Activated naive CD4-positive, alpha-beta T cell treated with anti-CD3 and anti-CD28 coated beads, Interleukin-2, amount 10 ng/mL, durations not matched to agents 7 days and 5 days (primary cell): Measurements from ENCODE around the gene NPDC1.

ENCODE experiments used
- CTCF ChIA-PET: fragments of 350-600 bp; sonication (Branson Sonifier 250); formaldehyde crosslinking; loops from one replicate; lab custom pipeline; 2021; ENCODE audit warnings: antibody characterized with exemption; lab: Charles Lee
- DNase-seq: peaks from one replicate; pipeline ENCODE4 v3.0.0-alpha.2; 2020
- H3K27ac Mint-ChIP-seq: one replicate; pipeline ENCODE4 v1.8.0; 2021; ENCODE audit warnings: mild to moderate bottlenecking, moderate library complexity, mixed read lengths
- H3K27me3 Mint-ChIP-seq: one replicate; pipeline ENCODE4 v1.8.0; 2021; ENCODE audit warnings: mild to moderate bottlenecking, mixed read lengths
- H3K36me3 Mint-ChIP-seq: one replicate; pipeline ENCODE4 v1.8.0; 2021; ENCODE audit warnings: mixed read lengths
- H3K4me1 Mint-ChIP-seq: one replicate; pipeline ENCODE4 v1.8.0; 2021; ENCODE audit warnings: mixed read lengths
- H3K4me3 Mint-ChIP-seq: one replicate; pipeline ENCODE4 v1.8.0; 2021; ENCODE audit warnings: mild to moderate bottlenecking, moderate library complexity, mixed read lengths
- H3K9me3 Mint-ChIP-seq: one replicate; pipeline ENCODE4 v1.8.0; 2021; ENCODE audit warnings: mixed read lengths

NPDC1 gene

DNA sequence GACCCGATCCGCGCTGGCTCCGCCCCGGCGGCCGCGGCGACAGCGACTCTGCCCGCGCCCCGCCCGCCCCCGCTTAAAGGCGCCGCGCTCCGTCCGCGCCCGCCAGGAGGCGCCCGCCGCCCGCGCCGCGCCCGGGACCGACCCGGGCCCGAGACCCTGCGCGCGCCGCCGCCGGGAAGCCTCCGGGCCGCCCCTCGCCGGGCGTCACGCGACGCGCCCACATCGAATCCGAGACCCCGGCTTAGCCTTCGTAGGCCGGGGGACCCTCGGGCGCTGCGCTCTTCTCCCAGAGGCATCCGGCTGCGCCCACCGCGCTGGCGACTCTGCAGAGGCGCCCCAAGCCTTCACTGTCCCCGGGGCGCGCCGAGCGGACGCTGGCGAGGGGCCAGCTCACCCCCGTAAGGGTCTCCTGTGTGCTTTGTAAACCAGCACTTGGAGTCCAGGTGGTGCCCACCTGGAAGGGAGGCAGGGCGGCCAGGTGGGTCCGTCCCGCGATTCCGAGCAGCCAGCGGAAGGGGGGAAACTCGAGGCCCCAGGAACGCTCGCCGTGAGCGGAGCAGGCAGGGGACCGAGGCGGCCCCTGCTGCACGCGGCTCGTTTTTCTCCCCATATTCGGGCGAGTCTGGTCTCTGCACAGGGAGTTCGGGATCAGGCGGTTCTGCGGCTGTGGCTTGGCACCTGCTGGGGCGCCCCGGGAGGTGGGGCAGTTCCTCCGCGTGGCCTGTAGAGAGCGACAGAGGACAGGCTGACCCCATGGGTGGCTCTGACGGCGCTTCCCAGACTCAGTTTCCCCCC, 17.5 kb downstream of the NPDC1 start:
- Mint-ChIP-seq H3K4me1 (peaks cover 52% of the 10 kb centered on the region), H3K9me3 (no peaks in the 10 kb centered on the region), H3K27ac (peak overlapping the region; percentile 87), H3K4me3 (peak overlapping the region; percentile 71), H3K27me3 (peaks cover 35% of the 10 kb centered on the region), H3K36me3 (no peaks in the 10 kb centered on the region)
- CTCF ChIA-PET, result interaction anchor here (0.7 to 3.6 kb wide), 37 partner anchors 8 to 315 kb away, joined by 3 to 22 read pairs (median 5); partner anchors contain the start of genes AJM1, CLIC3, CYSRT1 and FBXW5
- peak; percentile 75 for DNase-seq

DNA sequence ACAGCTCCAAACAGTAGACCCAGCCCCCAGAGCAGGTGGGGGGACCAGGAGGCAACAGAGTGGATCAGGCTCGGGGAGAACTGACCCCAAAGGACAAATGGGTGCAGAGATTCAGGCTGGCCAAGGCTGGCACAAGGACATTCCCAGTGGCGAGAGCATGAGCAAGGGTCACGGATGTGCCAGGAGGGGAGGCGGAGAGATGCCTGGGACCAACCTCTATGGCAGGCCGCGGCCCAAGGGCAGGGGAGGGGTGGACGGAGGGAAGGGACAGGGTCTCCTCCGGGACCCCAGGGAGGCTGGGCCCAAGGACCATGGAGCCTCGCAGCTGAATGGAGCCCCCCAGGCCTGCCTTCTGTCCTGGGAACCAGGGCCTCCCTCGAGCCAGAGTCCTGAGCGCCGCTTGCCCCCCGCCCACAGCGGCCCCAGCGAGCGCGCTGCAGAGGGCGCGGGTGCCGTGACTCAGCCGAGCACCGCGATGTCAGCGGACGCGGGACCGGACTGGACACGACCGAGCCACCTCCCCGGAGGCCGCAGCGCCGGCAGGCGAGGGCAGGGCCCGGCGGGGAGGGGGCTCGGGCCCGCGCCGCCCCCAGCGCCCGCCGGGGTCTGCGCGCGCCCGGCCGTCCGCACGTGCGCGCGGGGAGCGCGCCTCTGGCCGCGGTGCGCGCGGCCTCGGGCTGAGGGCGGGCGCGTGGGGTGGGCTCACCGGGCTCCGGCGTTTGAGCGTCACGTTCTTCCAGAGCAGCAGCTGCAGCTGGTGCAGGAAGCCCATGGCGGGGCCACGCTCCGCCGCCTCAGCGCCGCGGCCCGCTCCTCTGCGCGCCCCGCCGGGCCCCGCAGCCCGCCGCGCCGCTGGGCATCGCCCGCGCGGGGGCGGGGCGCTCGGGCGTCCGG, 18.4 kb downstream of the NPDC1 start, which contains the start of gene ABCA2:
TSS of gene ABCA2 (minus strand) at position 869 of the 894 bp plus-strand sequence. CDS start at position 772, 97 bp downstream.
- peak within 1 kb of the TSS; percentile 74 for H3K4me3 Mint-ChIP-seq
- no peaks in the 10 kb centered on the region for H3K36me3 Mint-ChIP-seq
- H3K4me1 Mint-ChIP-seq, result peaks cover 45% of the 10 kb centered on the region
- CTCF ChIA-PET, result interaction anchor here (1.0 to 3.6 kb wide), 8 partner anchors 7 to 249 kb away, joined by 3 to 22 read pairs (median 10); no protein-coding TSS in a partner anchor
- peaks cover 35% of the 10 kb centered on the region for H3K27me3 Mint-ChIP-seq
- no peaks in the 10 kb centered on the region for H3K9me3 Mint-ChIP-seq
- H3K27ac Mint-ChIP-seq, result peak within 1 kb of the TSS; percentile 87
- no peak for DNase-seq

DNA sequence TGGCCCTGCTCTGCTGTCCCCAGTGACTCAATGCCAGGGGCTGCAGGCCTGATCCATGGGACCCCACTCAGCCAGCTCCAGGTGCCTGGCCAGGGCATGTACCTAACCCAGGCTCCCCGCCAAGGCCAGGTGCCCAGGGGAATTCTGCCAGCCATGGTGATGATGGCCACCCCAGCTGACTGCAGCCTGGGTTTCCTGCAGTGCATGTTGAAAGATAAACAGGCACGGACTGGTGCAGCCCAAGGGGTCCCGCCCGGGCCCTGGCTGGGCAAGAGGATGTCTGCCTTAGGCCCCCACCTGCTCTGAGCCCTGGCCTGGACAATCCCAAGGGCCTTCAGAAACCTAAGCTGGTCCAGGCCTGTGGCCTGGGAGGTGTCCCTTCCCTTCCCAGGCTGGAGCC, 19.1 kb downstream of the NPDC1 start:
- H3K4me1 Mint-ChIP-seq, result peaks cover 40% of the 10 kb centered on the region
- H3K4me3 Mint-ChIP-seq, result peak overlapping the region; percentile 74
- CTCF ChIA-PET, result interaction anchor here (1.0 to 2.7 kb wide), 6 partner anchors 8 to 79 kb away, joined by 3 to 13 read pairs (median 4); partner anchors contain the start of gene NPDC1
- peaks cover 32% of the 10 kb centered on the region for H3K27me3 Mint-ChIP-seq
- DNase-seq, result no peak
- no peak overlapping the region for H3K27ac Mint-ChIP-seq
- no peaks in the 10 kb centered on the region for H3K9me3 Mint-ChIP-seq
- no peaks in the 10 kb centered on the region for H3K36me3 Mint-ChIP-seq

DNA sequence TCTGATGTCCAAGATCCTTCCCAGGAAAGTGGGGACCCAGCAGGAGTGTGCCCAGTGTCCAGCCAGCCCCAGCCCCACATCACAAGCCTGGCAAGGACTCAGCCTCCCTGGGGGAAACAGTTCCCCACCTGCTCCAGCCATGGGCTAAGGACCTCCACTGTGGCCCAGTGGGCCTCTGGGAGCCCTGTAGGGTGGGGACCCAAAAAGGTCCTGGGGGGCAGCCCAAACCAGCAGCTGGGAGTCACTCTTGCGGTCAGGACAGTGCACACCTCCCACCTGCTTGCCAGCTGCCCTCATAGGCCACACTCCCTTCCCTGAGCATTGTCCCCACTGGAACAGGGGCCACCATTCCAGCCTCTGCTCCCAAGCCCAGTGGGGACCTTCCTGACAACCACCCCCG, 19.6 kb downstream of the NPDC1 start:
- Mint-ChIP-seq H3K36me3 (no peaks in the 10 kb centered on the region), H3K27me3 (peaks cover 31% of the 10 kb centered on the region), H3K9me3 (no peaks in the 10 kb centered on the region), H3K4me3 (no peak overlapping the region), H3K27ac (no peak overlapping the region), H3K4me1 (peaks cover 37% of the 10 kb centered on the region)
- CTCF ChIA-PET, result interaction anchor here (1.2 to 2.7 kb wide), 4 partner anchors 9 to 79 kb away, joined by 3 to 13 read pairs (median 4); partner anchors contain the start of gene NPDC1
- no peak for DNase-seq

DNA sequence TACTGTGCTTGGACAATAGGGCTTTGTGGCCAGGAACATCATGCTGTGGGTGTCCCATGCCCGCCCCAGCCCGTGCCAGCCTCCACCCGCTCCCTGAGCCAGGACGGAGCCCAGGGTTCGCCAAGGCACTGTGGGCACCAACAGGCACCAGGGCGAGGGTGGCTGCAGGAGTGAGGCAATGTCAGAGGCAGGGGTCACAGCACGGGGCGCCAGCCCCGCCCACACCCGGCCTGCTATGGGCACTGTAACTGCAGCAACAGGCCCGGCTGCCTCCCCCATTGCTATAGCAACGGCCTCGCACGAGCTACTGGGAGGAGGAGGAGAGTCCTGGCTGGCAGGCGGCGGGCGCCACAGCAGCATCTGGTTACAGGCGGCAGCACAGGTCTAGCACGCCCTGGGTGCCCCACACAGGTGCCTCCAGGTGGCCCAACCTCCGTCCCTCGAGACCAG, 20.4 kb downstream of the NPDC1 start:
- Mint-ChIP-seq H3K27me3 (peaks cover 25% of the 10 kb centered on the region), H3K4me1 (peaks cover 31% of the 10 kb centered on the region), H3K9me3 (no peaks in the 10 kb centered on the region), H3K4me3 (no peak overlapping the region), H3K36me3 (no peaks in the 10 kb centered on the region), H3K27ac (no peak overlapping the region)
- CTCF ChIA-PET, result interaction anchor here (1.2 to 2.7 kb wide), 4 partner anchors 9 to 78 kb away, joined by 3 to 13 read pairs (median 4); partner anchors contain the start of gene NPDC1
- DNase-seq, result no peak

DNA sequence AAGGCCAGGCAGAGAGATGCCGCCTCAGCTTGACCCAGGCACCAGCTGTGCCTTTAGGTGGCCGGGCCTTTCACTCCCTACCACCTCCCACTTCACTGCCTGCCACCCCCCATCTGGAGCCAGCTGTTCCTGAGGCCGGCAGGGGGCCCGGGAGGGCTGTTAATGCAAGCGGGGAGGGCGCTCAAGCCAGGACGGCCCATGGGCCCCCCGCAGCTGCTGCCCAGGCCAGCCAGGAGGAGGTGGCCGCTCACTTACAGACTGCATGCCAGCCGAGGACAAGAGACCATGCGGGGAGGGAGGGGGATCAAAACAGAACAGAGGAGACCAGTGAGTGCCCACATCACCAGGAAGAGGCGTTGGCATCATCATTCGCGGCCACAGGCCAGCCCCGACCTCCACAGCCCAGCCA, 22.4 kb downstream of the NPDC1 start:
- CTCF ChIA-PET, result interaction anchor here (0.5 to 1.9 kb wide), 4 partner anchors 12 to 354 kb away, joined by 3 to 7 read pairs (median 3); no protein-coding TSS in a partner anchor
- H3K4me3 Mint-ChIP-seq, result no peak overlapping the region
- DNase-seq, result no peak
- peaks cover 11% of the 10 kb centered on the region for H3K27me3 Mint-ChIP-seq
- H3K4me1 Mint-ChIP-seq, result peaks cover 12% of the 10 kb centered on the region
- no peaks in the 10 kb centered on the region for H3K36me3 Mint-ChIP-seq
- no peaks in the 10 kb centered on the region for H3K9me3 Mint-ChIP-seq
- H3K27ac Mint-ChIP-seq, result no peak overlapping the region

DNA sequence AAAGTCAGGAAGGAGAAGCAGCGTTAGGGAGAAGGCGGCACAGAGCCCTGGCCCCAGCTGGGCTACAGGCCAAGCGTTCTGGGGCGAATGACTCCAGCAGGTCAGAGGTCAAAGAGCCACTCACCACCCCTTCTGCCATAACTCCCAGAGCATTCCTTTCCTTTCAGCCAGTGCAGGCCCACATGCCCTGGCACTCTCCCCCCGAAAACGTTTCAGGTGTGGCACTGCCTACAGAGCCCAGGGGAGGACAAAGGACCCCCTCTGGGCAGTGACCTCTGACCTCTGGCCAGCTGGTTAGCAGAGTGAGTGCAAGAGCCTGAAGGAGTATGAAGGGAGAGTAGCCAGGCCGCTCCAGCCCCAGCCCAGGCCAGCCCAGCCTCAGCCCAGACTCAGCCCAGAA, 22.8 kb downstream of the NPDC1 start:
- Mint-ChIP-seq H3K27me3 (peaks cover 10% of the 10 kb centered on the region), H3K4me3 (no peak overlapping the region), H3K36me3 (no peaks in the 10 kb centered on the region), H3K4me1 (peaks cover 12% of the 10 kb centered on the region), H3K27ac (no peak overlapping the region), H3K9me3 (no peaks in the 10 kb centered on the region)
- CTCF ChIA-PET, result interaction anchor here (0.5 to 1.9 kb wide), 4 partner anchors 12 to 355 kb away, joined by 3 to 7 read pairs (median 3); no protein-coding TSS in a partner anchor
- DNase-seq, result no peak

DNA sequence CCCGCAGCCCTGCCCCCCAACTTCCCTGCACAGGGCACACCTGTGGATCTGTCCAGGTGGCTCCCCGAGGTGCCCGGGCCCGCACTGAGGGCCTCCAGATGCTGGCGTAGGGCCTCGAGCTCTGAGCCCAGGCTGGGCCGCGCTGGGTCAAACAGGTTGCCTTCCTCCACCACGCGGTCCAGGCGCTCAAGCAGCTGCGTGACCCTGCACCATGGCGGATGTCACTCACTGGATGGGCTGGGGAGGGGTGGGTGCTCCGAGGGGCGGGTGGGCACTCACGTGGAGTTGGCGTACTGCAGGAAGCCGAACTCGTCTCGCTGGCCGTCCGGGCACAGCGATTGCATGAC, 23.3 kb downstream of the NPDC1 start:
- no peaks in the 10 kb centered on the region for H3K36me3 Mint-ChIP-seq
- CTCF ChIA-PET, result interaction anchor here (1.1 to 1.5 kb wide), 2 partner anchors 14 to 23 kb away, joined by 3 read pairs; no protein-coding TSS in a partner anchor
- peaks cover 10% of the 10 kb centered on the region for H3K27me3 Mint-ChIP-seq
- no peak for DNase-seq
- peaks cover 12% of the 10 kb centered on the region for H3K4me1 Mint-ChIP-seq
- H3K4me3 Mint-ChIP-seq, result no peak overlapping the region
- no peak overlapping the region for H3K27ac Mint-ChIP-seq
- H3K9me3 Mint-ChIP-seq, result no peaks in the 10 kb centered on the region

DNA sequence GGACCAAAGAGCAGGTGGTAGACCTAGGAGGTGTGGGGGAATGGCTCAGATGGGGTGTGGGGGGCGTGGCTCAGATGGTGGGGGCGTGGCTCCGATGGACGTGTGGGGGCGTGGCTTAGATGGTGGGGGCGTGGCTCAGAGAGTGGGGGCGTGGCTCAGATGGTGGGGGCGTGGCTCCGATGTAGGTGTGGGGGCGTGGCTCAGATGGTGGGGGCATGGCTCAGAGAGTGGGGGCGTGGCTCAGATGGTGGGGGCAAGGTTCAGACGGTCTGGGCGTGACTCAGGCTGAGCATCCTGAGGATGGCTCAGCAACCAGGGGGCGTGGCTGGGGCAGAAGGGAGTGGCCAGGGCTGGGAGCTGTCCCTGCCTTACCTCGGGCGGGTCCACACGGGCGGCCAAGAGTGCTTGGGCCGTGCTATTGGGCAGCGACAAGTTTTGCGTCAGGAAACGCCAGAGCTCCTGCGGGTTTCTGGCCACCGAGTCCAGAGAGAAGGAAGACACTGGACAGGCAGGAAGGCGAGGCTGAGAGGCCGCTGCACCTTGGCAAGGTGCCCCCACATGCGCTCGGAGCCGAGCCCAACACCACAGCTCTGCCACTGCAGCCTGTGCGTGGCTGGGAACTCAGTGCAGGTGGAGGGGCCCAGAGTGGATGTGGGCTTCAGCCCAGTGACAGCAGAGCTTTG, 23.9 kb downstream of the NPDC1 start:
- H3K27ac Mint-ChIP-seq, result peak overlapping the region; percentile 38

DNA sequence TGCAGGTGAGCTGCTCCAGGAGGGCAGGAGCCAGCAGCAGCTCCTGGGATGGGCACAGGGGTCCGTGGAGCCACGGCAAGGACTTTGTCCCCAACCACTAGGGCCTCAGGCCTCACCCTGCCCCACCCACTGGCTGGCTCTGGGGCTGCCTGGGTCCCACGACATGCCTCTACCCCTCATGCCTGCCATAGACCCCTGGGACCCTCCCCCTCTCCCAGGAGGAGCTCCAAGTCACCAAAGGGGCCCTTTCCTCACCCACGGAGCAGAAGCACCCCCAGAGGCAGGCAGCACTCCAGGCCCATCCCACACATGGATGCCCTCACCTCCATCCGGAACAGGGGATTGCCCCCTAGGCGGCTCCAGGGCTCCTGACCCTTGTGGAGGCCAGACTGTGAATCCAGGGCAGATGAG, 24.4 kb downstream of the NPDC1 start:
- no peaks in the 10 kb centered on the region for H3K9me3 Mint-ChIP-seq
- peaks cover 2% of the 10 kb centered on the region for H3K27me3 Mint-ChIP-seq
- H3K36me3 Mint-ChIP-seq, result peaks cover 5% of the 10 kb centered on the region
- H3K4me1 Mint-ChIP-seq, result peaks cover 7% of the 10 kb centered on the region
- CTCF ChIA-PET, result interaction anchor here (1.2 to 3.9 kb wide), 3 partner anchors 8 to 74 kb away, joined by 3 to 22 read pairs (median 3); partner anchors contain the start of gene ABCA2
- no peak overlapping the region for H3K4me3 Mint-ChIP-seq
- H3K27ac Mint-ChIP-seq, result no peak overlapping the region
- no peak for DNase-seq

More for the DNA sequence above, 23.9 kb downstream of the NPDC1 start:
- Mint-ChIP-seq H3K4me3 (no peak overlapping the region), H3K36me3 (no peaks in the 10 kb centered on the region), H3K27me3 (peaks cover 6% of the 10 kb centered on the region), H3K4me1 (peaks cover 10% of the 10 kb centered on the region), H3K9me3 (no peaks in the 10 kb centered on the region)
- CTCF ChIA-PET, result interaction anchor here (1.1 to 3.9 kb wide), 4 partner anchors 8 to 74 kb away, joined by 3 to 22 read pairs (median 3); partner anchors contain the start of gene ABCA2
- DNase-seq, result peak; percentile 82

DNA sequence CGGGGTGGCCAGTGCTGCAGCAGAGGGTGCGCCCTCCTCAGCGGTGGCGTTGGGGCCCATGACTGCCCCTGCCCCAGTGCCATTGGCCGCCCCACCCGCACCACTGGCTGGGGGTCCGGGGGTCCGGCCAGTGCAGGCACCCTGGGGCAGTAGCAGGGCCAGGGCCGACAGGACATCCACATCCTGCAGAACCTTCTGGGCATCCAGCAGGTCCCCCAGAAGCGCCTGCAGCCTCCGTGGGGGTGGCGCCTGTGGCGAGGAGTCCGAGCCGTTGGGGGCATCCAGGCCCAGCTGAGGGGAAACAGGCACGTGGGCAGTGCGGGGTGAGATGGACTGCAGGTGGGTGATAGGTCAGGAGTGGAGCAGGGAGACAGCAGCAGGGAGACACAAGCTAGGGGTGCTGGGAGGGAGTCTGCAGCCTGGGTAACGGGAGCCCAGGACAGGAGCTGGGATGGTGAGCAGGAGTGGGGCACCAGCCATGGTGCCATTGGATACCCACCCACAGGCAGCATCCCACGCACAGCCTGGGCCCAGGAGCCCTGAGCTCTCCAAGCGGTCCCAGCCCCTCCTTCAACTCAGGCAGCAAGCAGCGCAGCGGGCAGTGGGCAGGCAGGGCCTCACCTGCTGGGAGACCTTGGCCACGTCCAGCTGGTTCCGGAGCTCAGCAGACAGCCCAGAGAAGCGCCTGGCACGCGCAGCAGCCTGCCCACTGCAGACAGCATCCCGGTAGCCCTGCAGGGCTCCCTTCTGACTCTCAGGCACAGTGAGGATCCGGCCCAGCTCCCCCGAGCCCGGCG, 25.0 kb downstream of the NPDC1 start:
- CTCF ChIA-PET, result interaction anchor here (1.2 to 3.9 kb wide), 3 partner anchors 9 to 73 kb away, joined by 3 to 22 read pairs (median 3); partner anchors contain the start of gene ABCA2
- Mint-ChIP-seq H3K27ac (no peak overlapping the region), H3K36me3 (peaks cover 5% of the 10 kb centered on the region)

DNA sequence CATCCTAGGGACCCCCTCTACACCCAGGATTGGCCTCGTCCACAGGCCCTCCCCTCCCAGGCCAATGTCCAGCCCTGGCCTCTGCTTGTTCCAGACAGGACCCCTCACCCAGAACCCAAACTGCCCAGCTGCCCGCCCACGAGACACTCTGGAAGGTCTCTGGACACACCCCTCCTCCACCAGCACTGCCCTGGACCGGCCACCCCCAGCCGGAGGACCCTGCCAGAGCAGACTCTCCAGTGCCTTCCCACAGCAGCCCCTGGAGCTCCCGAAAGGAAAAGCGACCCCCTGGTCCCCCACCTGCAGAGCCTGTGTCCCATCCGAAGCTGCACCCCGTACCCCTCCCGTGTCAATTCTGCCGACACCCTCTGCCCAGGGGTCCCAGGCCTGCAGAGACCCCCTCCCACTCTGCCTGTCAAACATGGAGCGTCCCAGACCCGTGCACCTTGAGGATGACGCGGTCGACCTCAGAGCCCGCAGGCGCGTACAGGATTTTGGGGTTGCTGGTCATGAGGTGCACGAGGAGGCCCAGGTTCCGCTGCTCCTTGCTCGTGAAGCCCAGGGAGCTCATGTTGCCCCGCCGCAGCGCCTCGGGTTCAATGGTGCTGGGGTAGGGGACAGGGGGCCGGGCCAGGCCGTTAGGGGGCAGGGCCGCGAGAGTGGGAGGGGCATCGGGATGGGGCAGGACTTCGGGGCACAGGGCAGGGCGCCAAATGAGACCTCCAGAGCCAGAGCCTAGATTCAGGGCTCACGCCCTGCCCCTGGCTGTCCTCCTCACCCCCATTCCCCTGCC, 25.9 kb downstream of the NPDC1 start:
- no peak overlapping the region for H3K4me3 Mint-ChIP-seq
- no peak overlapping the region for H3K27ac Mint-ChIP-seq
- CTCF ChIA-PET, result interaction anchor here (3.9 kb wide), 1 partner anchor 10 kb away, joined by 22 read pairs; the partner anchor contains the start of gene ABCA2
- DNase-seq, result no peak
- no peaks in the 10 kb centered on the region for H3K9me3 Mint-ChIP-seq
- no peaks in the 10 kb centered on the region for H3K27me3 Mint-ChIP-seq
- H3K4me1 Mint-ChIP-seq, result peaks cover 5% of the 10 kb centered on the region
- H3K36me3 Mint-ChIP-seq, result peaks cover 5% of the 10 kb centered on the region

More for the DNA sequence above, 25.0 kb downstream of the NPDC1 start:
- H3K4me1 Mint-ChIP-seq, result peaks cover 5% of the 10 kb centered on the region
- DNase-seq, result no peak
- no peaks in the 10 kb centered on the region for H3K27me3 Mint-ChIP-seq
- H3K9me3 Mint-ChIP-seq, result no peaks in the 10 kb centered on the region
- H3K4me3 Mint-ChIP-seq, result no peak overlapping the region
